HepG2 (cell line): Measurements from ENCODE around the gene DPH3. TPM values are rescaled to one million over a fixed set of nuclear protein-coding genes. Genes with fewer than 3 reads are reported as not detected.

ENCODE experiments used
- CSRNP2 ChIP-seq: sonication (generic); formaldehyde crosslinking; conservative IDR thresholded peaks from 2 replicates; pipeline ENCODE4 v1.8.0; 2022; ENCODE audit warnings: low read depth, missing genetic modification reagents
- ELF1 ChIP-seq: sonication (generic); formaldehyde crosslinking; IDR thresholded peaks from 2 replicates; pipeline ENCODE4 v1.4.0; 2020; ENCODE audit warnings: missing genetic modification reagents
- KAT8 ChIP-seq: IDR thresholded peaks from 2 replicates; pipeline ENCODE4 v1.6.1; 2016; ENCODE audit warnings: missing genetic modification reagents, missing compliant biosample characterization
- KIAA2018 ChIP-seq: sonication (generic); formaldehyde crosslinking; IDR thresholded peaks from 2 replicates; pipeline ENCODE4 v1.5.0; 2020; ENCODE audit warnings: mild to moderate bottlenecking, missing genetic modification reagents, borderline replicate concordance
- MLXIP ChIP-seq: sonication (generic); formaldehyde crosslinking; IDR thresholded peaks from 2 replicates; pipeline ENCODE4 v1.9.0; 2021; ENCODE audit warnings: missing genetic modification reagents, borderline replicate concordance
- MXD1 ChIP-seq: sonication (generic); formaldehyde crosslinking; IDR thresholded peaks from 2 replicates; pipeline ENCODE4 v1.4.0; 2020; ENCODE audit warnings: mild to moderate bottlenecking, missing genetic modification reagents
- SMAD1 ChIP-seq: sonication (generic); formaldehyde crosslinking; IDR thresholded peaks from 2 replicates; pipeline ENCODE4 v1.4.0; 2020; ENCODE audit warnings: missing genetic modification reagents, low read depth, mild to moderate bottlenecking, borderline replicate concordance
- ZFP36L1 ChIP-seq: sonication (generic); formaldehyde crosslinking; IDR thresholded peaks from 2 replicates; pipeline ENCODE4 v1.8.0; 2022; ENCODE audit warnings: mild to moderate bottlenecking, missing genetic modification reagents, moderate library complexity
- ZNF354B ChIP-seq: sonication (generic); formaldehyde crosslinking; IDR thresholded peaks from 2 replicates; pipeline ENCODE4 v1.8.0; 2022; ENCODE audit warnings: mild to moderate bottlenecking, missing genetic modification reagents
- ZNF674 ChIP-seq: sonication (generic); formaldehyde crosslinking; IDR thresholded peaks from 2 replicates; pipeline ENCODE4 v1.5.0; 2020; ENCODE audit warnings: low read depth, mild to moderate bottlenecking, missing genetic modification reagents
- ZNF772 ChIP-seq: sonication (generic); formaldehyde crosslinking; IDR thresholded peaks from 2 replicates; pipeline ENCODE4 v1.5.0; 2020; ENCODE audit warnings: mild to moderate bottlenecking, missing genetic modification reagents
- polyA plus RNA-seq, 8 experiments: library from polyadenylated mRNA; depleted of rRNA in 3 of 8; stranded (reverse) in 7 of 8; unstranded in 1 of 8; fragments of >200 nt; fragmentation: Illumina TruSeq in 4 of 8; extraction: Trizol in 4 of 8; gene quantifications; 2 replicates each; pipeline versions ENCODE4 v1.2.1 to v1.2.3, GENCODE V29; 2011 to 2016; ENCODE audit warnings: low read depth in 4 of 8, missing spikeins in 1 of 8, mixed read lengths in 1 of 8; ENCODE audit not compliant: insufficient read depth in 1 of 8
- total RNA-seq, 5 experiments: library from RNA; depleted of rRNA; stranded (reverse); fragments of >200 nt; fragmentation: Illumina TruSeq; extraction: Trizol; gene quantifications; 2 replicates each; pipeline ENCODE4 v1.2.3, GENCODE V29; 2016; ENCODE audit warnings: low read depth in 1 of 5
- TF ChIP-seq, protein P1 (sequence below): sonication (generic); formaldehyde crosslinking; IDR thresholded peaks from 2 replicates; pipeline ENCODE4 v1.9.0; 2021; ENCODE audit warnings: missing genetic modification reagents, borderline replicate concordance

Gene DPH3
- total and polyA plus RNA-seq, 2 of the 13 experiments (the other 11 are each of a cell fraction or from before 2014, with no cell fraction given), result 18.3 to 21.6 TPM

DNA sequence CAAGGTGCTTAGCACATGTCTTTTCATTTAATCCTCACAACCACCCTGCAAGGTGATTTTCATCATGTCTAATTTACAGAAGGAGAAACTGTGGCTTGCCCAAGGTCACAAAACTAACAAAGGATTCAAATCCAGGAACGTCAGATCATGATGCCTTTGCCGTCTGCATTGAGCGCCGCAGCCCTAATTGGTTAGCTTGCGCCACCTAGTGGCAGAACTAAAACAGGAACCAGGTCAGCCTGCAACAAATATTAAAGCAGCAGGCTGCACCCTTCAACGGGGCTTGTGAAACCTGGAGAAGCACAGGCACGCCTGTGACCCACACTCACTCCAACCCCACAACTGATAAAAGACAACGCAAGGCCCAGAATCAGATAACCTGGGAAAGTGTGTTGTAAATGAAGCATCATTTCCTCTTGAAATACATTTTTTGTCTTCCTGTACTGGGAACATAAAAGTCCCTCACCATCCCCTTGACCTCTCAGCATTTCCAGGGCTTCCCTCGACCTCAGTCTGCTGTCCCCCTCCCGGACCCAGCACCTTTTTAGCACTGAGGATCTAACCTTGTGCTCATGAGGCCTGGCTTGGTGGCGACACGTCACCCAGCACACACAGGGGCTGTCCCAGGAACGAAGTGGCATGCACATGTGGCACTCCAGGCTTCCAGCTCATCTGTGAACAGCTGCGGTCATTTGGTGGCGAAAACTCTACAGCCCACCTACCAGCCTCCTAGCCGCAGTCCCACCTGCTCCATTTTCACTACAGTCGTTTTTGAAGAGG, 17.3 kb downstream of the DPH3 start (continued):
- TF ChIP-seq MXD1 (CRISPR knock-in tag) (no peak), KAT8 (CRISPR knock-in tag) (0 out of 2 replicates have a peak, but pooled peaks have one; percentile 12), CSRNP2 (CRISPR knock-in tag) (no peak), SMAD1 (CRISPR knock-in tag) (peak; percentile 55; the same call in 1 of the 2 replicates), ZFP36L1 (no peak), ELF1 (no peak), ZNF354B (no peak), ZNF674 (CRISPR knock-in tag) (no peak), KIAA2018 (no peak), MLXIP (CRISPR knock-in tag) (no peak), ZNF772 (CRISPR knock-in tag) (no peak)
- TF ChIP-seq, protein P1, sequence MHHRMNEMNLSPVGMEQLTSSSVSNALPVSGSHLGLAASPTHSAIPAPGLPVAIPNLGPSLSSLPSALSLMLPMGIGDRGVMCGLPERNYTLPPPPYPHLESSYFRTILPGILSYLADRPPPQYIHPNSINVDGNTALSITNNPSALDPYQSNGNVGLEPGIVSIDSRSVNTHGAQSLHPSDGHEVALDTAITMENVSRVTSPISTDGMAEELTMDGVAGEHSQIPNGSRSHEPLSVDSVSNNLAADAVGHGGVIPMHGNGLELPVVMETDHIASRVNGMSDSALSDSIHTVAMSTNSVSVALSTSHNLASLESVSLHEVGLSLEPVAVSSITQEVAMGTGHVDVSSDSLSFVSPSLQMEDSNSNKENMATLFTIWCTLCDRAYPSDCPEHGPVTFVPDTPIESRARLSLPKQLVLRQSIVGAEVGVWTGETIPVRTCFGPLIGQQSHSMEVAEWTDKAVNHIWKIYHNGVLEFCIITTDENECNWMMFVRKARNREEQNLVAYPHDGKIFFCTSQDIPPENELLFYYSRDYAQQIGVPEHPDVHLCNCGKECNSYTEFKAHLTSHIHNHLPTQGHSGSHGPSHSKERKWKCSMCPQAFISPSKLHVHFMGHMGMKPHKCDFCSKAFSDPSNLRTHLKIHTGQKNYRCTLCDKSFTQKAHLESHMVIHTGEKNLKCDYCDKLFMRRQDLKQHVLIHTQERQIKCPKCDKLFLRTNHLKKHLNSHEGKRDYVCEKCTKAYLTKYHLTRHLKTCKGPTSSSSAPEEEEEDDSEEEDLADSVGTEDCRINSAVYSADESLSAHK (CRISPR knock-in tag), result no peak
